NCI-H2196 (cell line): ENCODE data around the gene SPEM3.
A peak's percentile ranks its signal among the peaks of the same experiment; 100 is the strongest.
"Not testable (repeated sequence)": the region's sequence is repeated elsewhere in the genome, so short reads cannot be mapped to it uniquely, and the experiment has no call there.

Experiments used
- DNase-seq: peaks from one replicate; lab custom pipeline; 2025; ENCODE audit not compliant: unreplicated experiment; lab: John Stamatoyannopoulos, UW

Gene SPEM3

GRCh38 chr17:7468804-7469389 lies 40.2 kb downstream of the SPEM3 start:
- no peak for DNase-seq

GRCh38 chr17:7469843-7470242 lies 41.2 kb downstream of the SPEM3 start:
- not testable (repeated sequence) for DNase-seq

GRCh38 chr17:7470457-7470973 lies 41.9 kb downstream of the SPEM3 start:
- not testable (repeated sequence) for DNase-seq

GRCh38 chr17:7471729-7472128 lies 43.1 kb downstream of the SPEM3 start:
- DNase-seq: no peak

GRCh38 chr17:7474767-7475166 lies 46.1 kb downstream of the SPEM3 start:
- DNase-seq: not testable (repeated sequence)

- no peak for DNase-seq
Measured at GRCh38 chr17:7475764-7476422, 47.2 kb downstream of the SPEM3 start.

- DNase-seq: no peak
Measured at GRCh38 chr17:7476494-7476893, 47.8 kb downstream of the SPEM3 start.

- no peak for DNase-seq
Measured at GRCh38 chr17:7476951-7477350, 48.3 kb downstream of the SPEM3 start.

- DNase-seq: no peak
Measured at GRCh38 chr17:7477392-7478275, 49.0 kb downstream of the SPEM3 start.

- DNase-seq: no peak
Measured at GRCh38 chr17:7478276-7479212, 49.9 kb downstream of the SPEM3 start.

GRCh38 chr17:7479213-7480088 lies 50.8 kb downstream of the SPEM3 start, which contains the start of gene ZBTB4:
TSS of gene ZBTB4 (minus strand) at chr17:7479631. CDS start at chr17:7466801, 12,830 bp downstream.
- DNase-seq: peak; percentile 19

GRCh38 chr17:7480089-7480384 lies 51.4 kb downstream of the SPEM3 start:
- no peak for DNase-seq

- DNase-seq: not testable (repeated sequence)
Measured at GRCh38 chr17:7481275-7481674, 52.6 kb downstream of the SPEM3 start, which contains the start of gene SLC35G6. TSS of gene SLC35G6 (plus strand) at chr17:7481446. CDS start at chr17:7481517, 71 bp downstream.

GRCh38 chr17:7481842-7482741 lies 53.4 kb downstream of the SPEM3 start:
- DNase-seq: not testable (repeated sequence)
